SK-N-SH (cell line): ENCODE results near the gene PCYOX1L. TPM values are rescaled to one million over a fixed set of nuclear protein-coding genes. Genes with fewer than 3 reads are reported as not detected.

Experiments used
- CTCF ChIA-PET: fragments of 300-600, 350-600 bp; formaldehyde crosslinking; extraction: SDS; loops from one replicate; lab custom pipeline; 2021; lab: Yijun Ruan, JAX
- POLR2A ChIA-PET: fragments of 350-600 bp; sonication (Branson Sonifier 250); formaldehyde crosslinking; extraction: SDS; loops from one replicate; lab custom pipeline; 2020; ENCODE audit warnings: antibody characterized with exemption, inconsistent platforms; lab: Yijun Ruan, JAX
- DNase-seq: peaks from one replicate; pipeline ENCODE4 v3.0.0; 2012
- H2AFZ ChIP-seq: fragments of 200-600 bp; sonication (generic); 2 replicates; pipeline ENCODE4 v1.8.1; 2016; ENCODE audit warnings: antibody characterized with exemption, mild to moderate bottlenecking, low read depth
- H3F3A ChIP-seq: fragments of 200-600 bp; sonication (generic); replicated peaks from 2 replicates; pipeline ENCODE3; 2016; ENCODE audit warnings: antibody characterized with exemption, mild to moderate bottlenecking; ENCODE audit not compliant: insufficient read depth
- H3K27ac ChIP-seq, 2 experiments: fragments of 200-500 bp in 1 of 2; fragments of 200-600 bp in 1 of 2; sonication (Bioruptor generic) in 1 of 2; sonication (generic), shearing (Covaris generic) in 1 of 2; 2 replicates each; pipeline versions ENCODE4 v1.5.1 to v1.6.1; 2014 to 2016; ENCODE audit warnings: low read depth in 2 of 2, inconsistent platforms in 1 of 2, low read length in 1 of 2, mild to moderate bottlenecking in 1 of 2, mixed read lengths in 1 of 2
- H3K27me3 ChIP-seq: fragments of 200-600 bp; sonication (generic), shearing (Covaris generic); 2 replicates; pipeline ENCODE4 v1.6.1; 2016; ENCODE audit warnings: mixed run types; ENCODE audit not compliant: insufficient read depth
- H3K36me3 ChIP-seq, 2 experiments: fragments of 200-500 bp in 1 of 2; fragments of 200-600 bp in 1 of 2; sonication (Bioruptor generic) in 1 of 2; sonication (generic) in 1 of 2; replicated peaks in 1 of 2; 2 replicates each; pipeline versions ENCODE3 to v1.5.1; 2014 to 2016; ENCODE audit warnings: low read length in 1 of 2, mild to moderate bottlenecking in 1 of 2; ENCODE audit not compliant: insufficient read depth in 2 of 2, control insufficient read depth in 1 of 2
- H3K4me1 ChIP-seq, 2 experiments: fragments of 200-500 bp in 1 of 2; fragments of 200-600 bp in 1 of 2; sonication (Bioruptor generic) in 1 of 2; sonication (generic), shearing (Covaris generic) in 1 of 2; 2 replicates each; pipeline versions ENCODE4 v1.5.1 to v1.6.1; 2014 to 2016; ENCODE audit warnings: low read depth in 1 of 2, low read length in 1 of 2, mixed run types in 1 of 2; ENCODE audit not compliant: insufficient read depth in 2 of 2, control insufficient read depth in 1 of 2
- H3K4me2 ChIP-seq: fragments of 200-600 bp; sonication (generic), shearing (Covaris generic); 2 replicates; pipeline ENCODE4 v1.6.1; 2017; ENCODE audit warnings: mixed run types
- H3K4me3 ChIP-seq, 2 experiments: fragments of 200-500 bp in 1 of 2; fragments of 200-600 bp in 1 of 2; sonication (Bioruptor generic) in 1 of 2; sonication (generic), shearing (Covaris generic) in 1 of 2; 2 replicates each; pipeline versions ENCODE4 v1.5.1 to v1.8.1; 2014 to 2016; ENCODE audit warnings: low read depth in 2 of 2, inconsistent platforms in 1 of 2, low read length in 1 of 2, mild to moderate bottlenecking in 1 of 2, mixed read lengths in 1 of 2, moderate library complexity in 1 of 2
- H3K79me2 ChIP-seq: fragments of 200-600 bp; sonication (generic); 2 replicates; pipeline ENCODE4 v1.8.1; 2017; ENCODE audit warnings: mild to moderate bottlenecking; ENCODE audit not compliant: insufficient read depth
- H3K9ac ChIP-seq: fragments of 200-600 bp; sonication (generic); 2 replicates; pipeline ENCODE4 v1.6.1; 2017; ENCODE audit warnings: mixed run types
- H3K9me2 ChIP-seq: fragments of 200-600 bp; sonication (generic); 2 replicates; pipeline ENCODE4 v1.6.1; 2017; ENCODE audit warnings: mixed run types
- H3K9me3 ChIP-seq: fragments of 200-600 bp; sonication (generic); 2 replicates; pipeline ENCODE4 v1.6.1; 2017; ENCODE audit warnings: mixed run types, mild to moderate bottlenecking, moderate library complexity
- H4K20me1 ChIP-seq: fragments of 200-600 bp; sonication (generic); 2 replicates; pipeline ENCODE4 v1.6.1; 2017; ENCODE audit warnings: mild to moderate bottlenecking, mixed run types; ENCODE audit not compliant: insufficient read depth
- ELF1 ChIP-seq: IDR thresholded peaks from 2 replicates; pipeline ENCODE4 v1.4.0; 2012
- EP300 ChIP-seq, 2 experiments: IDR thresholded peaks; 2 replicates each; pipeline versions ENCODE4 v1.4.0 to v1.6.1; 2012; ENCODE audit warnings: borderline replicate concordance in 1 of 2, low read depth in 1 of 2, low read length in 1 of 2
- GABPA ChIP-seq: IDR thresholded peaks from 2 replicates; pipeline ENCODE4 v1.4.0; 2012; ENCODE audit warnings: low read depth, mild to moderate bottlenecking
- IRF3 ChIP-seq: fragments of 150-350 bp; IDR thresholded peaks from 2 replicates; pipeline ENCODE4 v1.6.1; 2016; ENCODE audit warnings: mild to moderate bottlenecking, low read depth, low read length
- MAX ChIP-seq: IDR thresholded peaks from 2 replicates; pipeline ENCODE4 v1.4.0; 2012; ENCODE audit warnings: low read depth
- NFIC ChIP-seq: IDR thresholded peaks from 2 replicates; pipeline ENCODE4 v1.4.0; 2012; ENCODE audit warnings: borderline replicate concordance
- NRF1 ChIP-seq: IDR thresholded peaks from 2 replicates; pipeline ENCODE4 v1.6.1; 2012; ENCODE audit warnings: low read depth, mild to moderate bottlenecking, low read length
- PBX3 ChIP-seq: IDR thresholded peaks from 2 replicates; pipeline ENCODE4; 2012
- RAD21 ChIP-seq: IDR thresholded peaks from 2 replicates; pipeline ENCODE4 v1.6.1; 2012; ENCODE audit warnings: mild to moderate bottlenecking, low read length
- REST ChIP-seq: IDR thresholded peaks from 2 replicates; pipeline ENCODE4 v1.6.1; 2012; ENCODE audit warnings: mild to moderate bottlenecking, low read depth, low read length, moderate library complexity
- RFX5 ChIP-seq: IDR thresholded peaks from 2 replicates; pipeline ENCODE4 v1.6.1; 2012; ENCODE audit warnings: mild to moderate bottlenecking, improper control_type of control experiment, low read length
- RXRA ChIP-seq: IDR thresholded peaks from 2 replicates; pipeline ENCODE4 v1.4.0; 2012; ENCODE audit warnings: low read depth, mild to moderate bottlenecking, borderline replicate concordance
- SMC3 ChIP-seq: IDR thresholded peaks from 2 replicates; pipeline ENCODE4 v1.6.1; 2012; ENCODE audit warnings: low read depth, low read length, improper control_type of control experiment
- TEAD4 ChIP-seq: IDR thresholded peaks from 2 replicates; pipeline ENCODE4 v1.4.0; 2012; ENCODE audit warnings: mild to moderate bottlenecking, borderline replicate concordance; ENCODE audit not compliant: insufficient read depth
- USF2 ChIP-seq: fragments of 150-350 bp; IDR thresholded peaks from 2 replicates; pipeline ENCODE4 v1.6.1; 2017; ENCODE audit warnings: antibody characterized with exemption, low read length, low read depth, borderline replicate concordance
- YY1 ChIP-seq: IDR thresholded peaks from 2 replicates; pipeline ENCODE4 v1.4.0; 2012; ENCODE audit warnings: low read depth, mild to moderate bottlenecking
- ZBTB33 ChIP-seq: IDR thresholded peaks from 2 replicates; pipeline ENCODE4 v1.4.0; 2012; ENCODE audit warnings: low read depth, borderline replicate concordance
- WGBS: methylation state at CpG from one replicate; pipeline ENCODE4 v1.1.6; 2017; ENCODE audit warnings: low lambda C conversion rate; 5-methylcytosine and 5-hydroxymethylcytosine counted together
- polyA plus RNA-seq, 3 experiments: library from polyadenylated mRNA; depleted of rRNA; stranded (reverse); fragments of >200 nt; gene quantifications; 2 replicates each; pipeline ENCODE4 v1.2.3, GENCODE V29; 2012

PCYOX1L gene
- polyA plus RNA-seq, 1 of the 3 experiments (the other 2 are of a cell fraction): 17.5 TPM

- Histone ChIP-seq H3K4me2 (no peak overlapping the region), H3K9me2 (no peaks in the 10 kb centered on the region), H3F3A (no peaks in the 10 kb centered on the region), H3K4me3 (no peak overlapping the region), H4K20me1 (no peaks in the 10 kb centered on the region), H3K79me2 (no peaks in the 10 kb centered on the region), H3K9me3 (no peaks in the 10 kb centered on the region), H3K9ac (no peak overlapping the region), H3K27me3 (no peaks in the 10 kb centered on the region), H3K27ac (no peak overlapping the region), H3K36me3 (no peaks in the 10 kb centered on the region), H2AFZ (no peak overlapping the region), H3K4me1 (peaks cover 0 to 16% of the 10 kb centered on the region in 2 experiments; a peak in 1 of 4 replicates)
- DNase-seq: no peak
- POLR2A ChIA-PET: interaction anchor here (1.2 kb wide), 1 partner anchor 65 kb away, joined by 5 read pairs; no protein-coding TSS in a partner anchor
- CTCF ChIA-PET: interaction anchor here (1.2 to 41.4 kb wide), 4 partner anchors 8 to 60 kb away, joined by 3 to 1751 read pairs (median 78); no protein-coding TSS in a partner anchor
- TF ChIP-seq RAD21 (no peak), EP300 (IDR thresholded peaks at IDR 0.05; ENCODE audit: borderline replicate concordance in 1 of 2, low read depth in 1 of 2, low read length in 1 of 2) (no peak)
These were observed 5.5 kb downstream of the PCYOX1L start for GRCh38 chr5:149363358-149363757.

- no peak overlapping the region for H3K4me3 ChIP-seq
- ChIA-PET POLR2A (interaction anchor here (1.2 kb wide), 1 partner anchor 64 kb away, joined by 5 read pairs; no protein-coding TSS in a partner anchor), CTCF (interaction anchor here (1.0 to 41.4 kb wide), 5 partner anchors 8 to 201 kb away, joined by 3 to 1751 read pairs (median 35); no protein-coding TSS in a partner anchor)
- H3K27me3 ChIP-seq: no peaks in the 10 kb centered on the region
- H3K79me2 ChIP-seq: no peaks in the 10 kb centered on the region
- no peaks in the 10 kb centered on the region for H4K20me1 ChIP-seq
- no peak for DNase-seq
- peaks cover 0 to 14% of the 10 kb centered on the region in 2 experiments; a peak in 1 of 4 replicates for H3K4me1 ChIP-seq
- H3K9me3 ChIP-seq: no peaks in the 10 kb centered on the region
- no peak overlapping the region for H3K9ac ChIP-seq
- WGBS: 97% methylated on average over 8 of the region's 9 CpGs
- H3K4me2 ChIP-seq: no peak overlapping the region
- H3K36me3 ChIP-seq: no peaks in the 10 kb centered on the region
- H3F3A ChIP-seq: no peaks in the 10 kb centered on the region
- no peaks in the 10 kb centered on the region for H3K9me2 ChIP-seq
- H2AFZ ChIP-seq: no peak overlapping the region
- H3K27ac ChIP-seq: no peak overlapping the region
- TF ChIP-seq NFIC: no peak
- no peak for TF ChIP-seq ELF1
- TF ChIP-seq PBX3: no peak
- TF ChIP-seq ZBTB33: no peak
- TF ChIP-seq REST: no peak
- TF ChIP-seq GABPA: no peak
- TF ChIP-seq RFX5: no peak
- TF ChIP-seq MAX: no peak
- TF ChIP-seq RXRA: no peak
- no peak for TF ChIP-seq SMC3
- TF ChIP-seq TEAD4: no peak
- no peak for TF ChIP-seq USF2
- no peak for TF ChIP-seq IRF3
- TF ChIP-seq NRF1: no peak
- no peak for TF ChIP-seq YY1
These were observed 6.1 kb downstream of the PCYOX1L start for GRCh38 chr5:149363936-149364335.
